Keratinocyte (primary cell): Measurements from ENCODE around the gene MRTFA. TPM values are rescaled to one million over a fixed set of nuclear protein-coding genes. Genes with fewer than 3 reads are reported as not detected.

Experiments
- DNase-seq: peaks from one replicate; pipeline ENCODE4 v3.0.0-alpha.2; 2011; ENCODE audit warnings: low read depth, missing footprints, low spot score
- FAIRE-seq: peaks from 2 replicates; lab custom pipeline; 2011; peaks lifted over from hg19 to GRCh38; lab: Jason Lieb, UNC
- H2AFZ ChIP-seq: 2 replicates; pipeline ENCODE4 v1.6.0; 2012; ENCODE audit warnings: low read length, control low read depth, inconsistent platforms; ENCODE audit not compliant: control insufficient read depth
- H3K27ac ChIP-seq: 2 replicates; pipeline ENCODE4 v1.5.1; 2011; ENCODE audit warnings: low read length; ENCODE audit not compliant: control insufficient read depth, insufficient read depth
- H3K27me3 ChIP-seq: 3 replicates; pipeline ENCODE4 v1.6.0; 2011; ENCODE audit warnings: low read length; ENCODE audit not compliant: control insufficient read depth, insufficient read depth; ENCODE audit errors: extremely low read depth
- H3K36me3 ChIP-seq, 2 experiments: 2 replicates in 1 of 2; 3 replicates in 1 of 2; pipeline ENCODE4 v1.5.1; 2011; ENCODE audit warnings: low read length in 2 of 2, mild to moderate bottlenecking in 1 of 2; ENCODE audit not compliant: control insufficient read depth in 2 of 2, insufficient read depth in 2 of 2; ENCODE audit errors: extremely low read depth in 1 of 2
- H3K4me1 ChIP-seq: 3 replicates; pipeline ENCODE4 v1.5.1; 2011; ENCODE audit warnings: low read length; ENCODE audit not compliant: control insufficient read depth, insufficient read depth; ENCODE audit errors: extremely low read depth
- H3K4me2 ChIP-seq: 3 replicates; pipeline ENCODE4 v1.6.0; 2011; ENCODE audit warnings: low read depth, low read length; ENCODE audit not compliant: control insufficient read depth, insufficient read depth; ENCODE audit errors: extremely low read depth
- H3K4me3 ChIP-seq, 3 experiments: fragments of 200-600 bp in 1 of 3; sonication (generic) in 1 of 3; 2 replicates in 2 of 3; 3 replicates in 1 of 3; pipeline ENCODE4 v1.5.1; 2011 to 2016; ENCODE audit warnings: low read length in 3 of 3, mild to moderate bottlenecking in 3 of 3, control low read depth in 2 of 3, inconsistent platforms in 1 of 3, low read depth in 1 of 3, mixed read lengths in 1 of 3, mixed run types in 1 of 3, moderate library complexity in 1 of 3; ENCODE audit not compliant: control insufficient read depth in 2 of 3, insufficient read depth in 2 of 3; ENCODE audit errors: extremely low read depth in 1 of 3
- H3K79me2 ChIP-seq: 2 replicates; pipeline ENCODE4 v1.6.0; 2012; ENCODE audit warnings: low read length; ENCODE audit not compliant: control insufficient read depth, insufficient read depth
- H3K9ac ChIP-seq: 3 replicates; pipeline ENCODE4 v1.6.0; 2011; ENCODE audit warnings: low read length; ENCODE audit not compliant: control insufficient read depth, insufficient read depth; ENCODE audit errors: extremely low read depth
- H3K9me1 ChIP-seq: 3 replicates; pipeline ENCODE4 v1.6.0; 2011; ENCODE audit warnings: low read length; ENCODE audit not compliant: control insufficient read depth, insufficient read depth; ENCODE audit errors: extremely low read depth
- H3K9me3 ChIP-seq: 2 replicates; pipeline ENCODE4 v1.5.1; 2012; ENCODE audit warnings: low read depth, low read length; ENCODE audit not compliant: control insufficient read depth
- H4K20me1 ChIP-seq: 3 replicates; pipeline ENCODE4 v1.6.0; 2011; ENCODE audit warnings: low read length; ENCODE audit not compliant: control insufficient read depth, insufficient read depth; ENCODE audit errors: extremely low read depth
- CTCF ChIP-seq, 3 experiments: IDR thresholded peaks in 1 of 3; conservative IDR thresholded peaks in 1 of 3; optimal IDR thresholded peaks in 1 of 3; 2 replicates in 2 of 3; 3 replicates in 1 of 3; pipeline versions ENCODE3 to v1.5.1; 2011; ENCODE audit warnings: low read length in 3 of 3, mild to moderate bottlenecking in 3 of 3, moderate library complexity in 2 of 3, control low read depth in 1 of 3, inconsistent platforms in 1 of 3; ENCODE audit not compliant: insufficient read depth in 2 of 3; ENCODE audit errors: extremely low read depth in 1 of 3
- EZH2 ChIP-seq: IDR thresholded peaks from one replicate; pipeline ENCODE4 v1.6.1; 2012; ENCODE audit warnings: inconsistent platforms, mild to moderate bottlenecking, low read length, moderate library complexity
- dilution Hi-C: fragments of 300-500 bp; cut with MboI; formaldehyde crosslinking; loops from one replicate; pipeline ENCODE4 v1.7.0; 2020; ENCODE audit warnings: low sequenced_read_pairs; ENCODE audit not compliant: extremely low pct_ligation_motif_present
- polyA plus RNA-seq, 5 experiments: library from polyadenylated mRNA; depleted of rRNA in 3 of 5; stranded (reverse) in 3 of 5; stranded (forward) in 1 of 5; unstranded in 1 of 5; fragments of >200 nt; gene quantifications; 1 replicate in 1 of 5; 2 replicates in 3 of 5; 3 replicates in 1 of 5; pipeline versions ENCODE4 v1.2.1 to v1.2.3, GENCODE V29; 2011 to 2012; ENCODE audit warnings: missing spikeins in 2 of 5, low read depth in 1 of 5, low replicate concordance in 1 of 5

MRTFA gene
- polyA plus RNA-seq, 1 donor (not counting 4 experiments of a cell fraction or from before 2014, with no cell fraction given) = 6.5 TPM

- FAIRE-seq = no peak
- Histone ChIP-seq H3K36me3 (peaks cover 64 to 82% of the 10 kb centered on the region in 2 experiments), H3K27ac (no peak overlapping the region)
These were observed 213.8 kb downstream of the MRTFA start for GRCh38 chr22:40422558-40423309.

GRCh38 chr22:40421941-40422340 is 214.6 kb downstream of the MRTFA start:
- Histone ChIP-seq H3K27ac (no peak overlapping the region), H3K4me2 (no peak overlapping the region), H3K9me1 (no peaks in the 10 kb centered on the region), H3K9ac (no peak overlapping the region), H3K4me1 (no peaks in the 10 kb centered on the region), H3K36me3 (peaks cover 66 to 82% of the 10 kb centered on the region in 2 experiments), H3K79me2 (no peaks in the 10 kb centered on the region), H3K27me3 (no peaks in the 10 kb centered on the region), H3K9me3 (no peaks in the 10 kb centered on the region), H4K20me1 (peaks cover 3% of the 10 kb centered on the region), H2AFZ (no peak overlapping the region), H3K4me3 (no peak overlapping the region)
- no peak for TF ChIP-seq EZH2
- no peak for TF ChIP-seq CTCF (optimal IDR thresholded peaks at IDR 0.05 in 1 of 3, IDR thresholded peaks at IDR 0.05 in 1 of 3, conservative IDR thresholded peaks at IDR 0.05 in 1 of 3; ENCODE audit: extremely low read depth in 1 of 3, insufficient read depth in 2 of 3, low read length in 3 of 3)
- no peak for DNase-seq
- no peak for FAIRE-seq
- dilution Hi-C loops = no loop called here

More at GRCh38 chr22:40422558-40423309, 213.8 kb downstream of the MRTFA start:
- peaks cover 3% of the 10 kb centered on the region for H4K20me1 ChIP-seq
- no peaks in the 10 kb centered on the region for H3K79me2 ChIP-seq
- no peaks in the 10 kb centered on the region for H3K9me3 ChIP-seq
- dilution Hi-C loops = no loop called here
- no peak overlapping the region for H2AFZ ChIP-seq
- TF ChIP-seq EZH2 (no peak), CTCF (optimal IDR thresholded peaks at IDR 0.05 in 1 of 3, IDR thresholded peaks at IDR 0.05 in 1 of 3, conservative IDR thresholded peaks at IDR 0.05 in 1 of 3; ENCODE audit: extremely low read depth in 1 of 3, insufficient read depth in 2 of 3, low read length in 3 of 3) (no peak)
- H3K27me3 ChIP-seq = no peaks in the 10 kb centered on the region
- H3K9ac ChIP-seq = no peak overlapping the region
- no peaks in the 10 kb centered on the region for H3K4me1 ChIP-seq
- no peak overlapping the region for H3K4me2 ChIP-seq
- no peaks in the 10 kb centered on the region for H3K9me1 ChIP-seq
- no peak for DNase-seq
- H3K4me3 ChIP-seq = no peak overlapping the region
